UCSD-AML1 (cell line): ENCODE measurements around the gene PRUNE2.
"Not testable (repeated sequence)": the region's sequence is repeated elsewhere in the genome, so short reads cannot be mapped to it uniquely, and the experiment has no call there.

Experiments
- DNase-seq: peaks from one replicate; lab custom pipeline; 2025; ENCODE audit not compliant: unreplicated experiment; lab: John Stamatoyannopoulos, UW

PRUNE2 gene

GRCh38 chr9:76905791-76906646 is at the start of gene PRUNE2:
TSS of gene PRUNE2 (minus strand) at chr9:76906114. CDS start at chr9:76905963, 151 bp downstream.
- DNase-seq = no peak

- not testable (repeated sequence) for DNase-seq
Observed at GRCh38 chr9:76955406-76955805, 49.5 kb upstream of the PRUNE2 start.

- DNase-seq = no peak
Observed at GRCh38 chr9:76949865-76950264, 44.0 kb upstream of the PRUNE2 start.

GRCh38 chr9:76944011-76944410 is 38.1 kb upstream of the PRUNE2 start:
- DNase-seq = no peak

- DNase-seq = no peak
Observed at GRCh38 chr9:76943054-76943453, 37.1 kb upstream of the PRUNE2 start.

GRCh38 chr9:76932757-76933156 is 26.8 kb upstream of the PRUNE2 start:
- no peak for DNase-seq

- DNase-seq = no peak
Observed at GRCh38 chr9:76932265-76932664, 26.4 kb upstream of the PRUNE2 start.

GRCh38 chr9:76927540-76928240 is 21.8 kb upstream of the PRUNE2 start:
- no peak for DNase-seq

GRCh38 chr9:76926846-76927245 is 20.9 kb upstream of the PRUNE2 start:
- no peak for DNase-seq

- no peak for DNase-seq
Observed at GRCh38 chr9:76926324-76926741, 20.4 kb upstream of the PRUNE2 start.

GRCh38 chr9:76921165-76921564 is 15.3 kb upstream of the PRUNE2 start:
- no peak for DNase-seq

- DNase-seq = no peak
Observed at GRCh38 chr9:76917299-76917698, 11.4 kb upstream of the PRUNE2 start.

- no peak for DNase-seq
Observed at GRCh38 chr9:76916231-76916630, 10.3 kb upstream of the PRUNE2 start.

GRCh38 chr9:76913467-76913866 is 7.6 kb upstream of the PRUNE2 start:
- DNase-seq = no peak

GRCh38 chr9:76912636-76913275 is 6.8 kb upstream of the PRUNE2 start:
- no peak for DNase-seq

- no peak for DNase-seq
Observed at GRCh38 chr9:76911971-76912370, 6.1 kb upstream of the PRUNE2 start.

GRCh38 chr9:76910861-76911260 is 4.9 kb upstream of the PRUNE2 start:
- no peak for DNase-seq

GRCh38 chr9:76906647-76906975 is 697 bp upstream of the PRUNE2 start:
- DNase-seq = no peak

- no peak for DNase-seq
Observed at GRCh38 chr9:76904661-76905457, 1.1 kb downstream of the PRUNE2 start.

GRCh38 chr9:76902395-76902794 is 3.5 kb downstream of the PRUNE2 start:
- no peak for DNase-seq

GRCh38 chr9:76901801-76902200 is 4.1 kb downstream of the PRUNE2 start:
- DNase-seq = no peak
